ENCODE results near the gene PLEKHM3. TPM values are rescaled to one million over a fixed set of nuclear protein-coding genes. Genes with fewer than 3 reads are reported as not detected.
A peak's percentile ranks its signal among the peaks of the same experiment; 100 is the strongest.

PLEKHM3 gene
- total RNA-seq, 1 donor = 23.5 TPM

- Histone ChIP-seq H3K27ac (ENCODE audit: low read depth, low read length) (no peak overlapping the region), H3K9me3 (ENCODE audit: low read depth, low read length) (no peaks in the 10 kb centered on the region), H2AFZ (ENCODE audit: low read length) (no peak overlapping the region), H3K27me3 (ENCODE audit: insufficient read depth, low read length) (no peaks in the 10 kb centered on the region), H3K36me3 (ENCODE audit: insufficient read depth, low read length) (no peaks in the 10 kb centered on the region), H3K79me2 (ENCODE audit: insufficient read depth, low read length) (no peaks in the 10 kb centered on the region), H3K4me1 (ENCODE audit: insufficient read depth, low read length) (peaks cover 9% of the 10 kb centered on the region), H3K4me2 (ENCODE audit: insufficient read depth, low read length) (no peak overlapping the region), H4K20me1 (ENCODE audit: insufficient read depth, low read length) (no peaks in the 10 kb centered on the region), H3K4me3 (ENCODE audit: insufficient read depth, low read length) (no peak overlapping the region)
- no peak for TF ChIP-seq CTCF (IDR thresholded peaks at IDR 0.05; ENCODE audit: extremely low read depth, low read depth, low read length)
- no peak for DNase-seq (ENCODE audit: insufficient read length, low spot score, missing footprints)
Observed at GRCh38 chr2:207778298-207778882, 246.9 kb downstream of the PLEKHM3 start.

DNA sequence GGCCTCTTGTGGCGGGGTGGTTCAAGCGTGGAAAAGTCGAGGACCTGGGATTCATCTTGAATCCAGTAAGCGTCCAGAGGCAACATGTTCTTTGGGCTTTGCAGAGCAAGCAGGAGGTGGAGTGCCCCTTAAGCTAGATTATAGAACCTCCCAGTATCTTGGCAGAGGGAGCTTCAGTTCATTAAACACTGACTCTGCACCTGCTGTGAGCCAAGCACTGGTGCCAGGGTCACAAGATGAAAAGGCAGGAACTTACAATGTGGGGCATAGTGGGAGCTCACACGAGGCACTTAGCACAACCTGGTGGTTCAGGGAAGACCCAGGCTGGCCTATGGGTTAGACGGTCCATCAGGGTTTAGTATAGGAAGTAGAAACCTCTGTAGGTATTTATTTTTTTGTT is 248.2 kb downstream of the PLEKHM3 start:
- Histone ChIP-seq H3K36me3 (ENCODE audit: insufficient read depth, low read length) (no peaks in the 10 kb centered on the region), H3K27ac (ENCODE audit: low read depth, low read length) (no peak overlapping the region), H3K4me1 (ENCODE audit: insufficient read depth, low read length) (peaks cover 5% of the 10 kb centered on the region), H2AFZ (ENCODE audit: low read length) (no peak overlapping the region), H3K9me3 (ENCODE audit: low read depth, low read length) (no peaks in the 10 kb centered on the region), H3K79me2 (ENCODE audit: insufficient read depth, low read length) (no peaks in the 10 kb centered on the region), H4K20me1 (ENCODE audit: insufficient read depth, low read length) (no peaks in the 10 kb centered on the region), H3K4me2 (ENCODE audit: insufficient read depth, low read length) (no peak overlapping the region), H3K4me3 (ENCODE audit: insufficient read depth, low read length) (no peak overlapping the region), H3K27me3 (ENCODE audit: insufficient read depth, low read length) (no peaks in the 10 kb centered on the region)
- no peak for TF ChIP-seq CTCF (IDR thresholded peaks at IDR 0.05; ENCODE audit: extremely low read depth, low read depth, low read length)
- no peak for DNase-seq (ENCODE audit: insufficient read length, low spot score, missing footprints)

- DNase-seq (ENCODE audit: insufficient read length, low spot score, missing footprints) = no peak
- no peak for TF ChIP-seq CTCF (IDR thresholded peaks at IDR 0.05; ENCODE audit: extremely low read depth, low read depth, low read length)
- no peak overlapping the region for H3K4me3 ChIP-seq (ENCODE audit: insufficient read depth, low read length)
Observed at GRCh38 chr2:207775473-207775872, 249.9 kb downstream of the PLEKHM3 start.

DNA sequence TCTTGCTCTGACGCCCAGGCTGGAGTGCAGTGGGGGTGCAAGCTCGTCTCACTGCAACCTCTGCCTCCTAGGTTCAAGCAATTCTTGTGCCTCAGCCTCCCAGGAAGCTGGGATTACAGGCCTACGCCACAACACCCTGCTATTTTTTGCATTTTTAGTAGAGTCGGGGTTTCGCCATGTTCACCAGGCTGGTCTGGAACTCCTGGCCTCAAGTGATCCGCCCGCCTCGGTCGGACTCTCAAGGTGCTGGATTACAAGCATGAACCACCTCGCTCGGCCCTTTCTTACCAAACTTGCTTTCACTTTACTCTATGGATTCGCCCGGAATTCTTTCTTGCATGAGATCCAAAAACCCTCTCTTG is 252.5 kb downstream of the PLEKHM3 start:
- Histone ChIP-seq H3K36me3 (ENCODE audit: insufficient read depth, low read length) (no peaks in the 10 kb centered on the region), H3K9me3 (ENCODE audit: low read depth, low read length) (no peaks in the 10 kb centered on the region), H4K20me1 (ENCODE audit: insufficient read depth, low read length) (peaks cover under 1% of the 10 kb centered on the region), H3K79me2 (ENCODE audit: insufficient read depth, low read length) (no peaks in the 10 kb centered on the region), H3K4me3 (ENCODE audit: insufficient read depth, low read length) (no peak overlapping the region), H3K4me1 (ENCODE audit: insufficient read depth, low read length) (no peaks in the 10 kb centered on the region), H2AFZ (ENCODE audit: low read length) (no peak overlapping the region), H3K27me3 (ENCODE audit: insufficient read depth, low read length) (no peaks in the 10 kb centered on the region), H3K27ac (ENCODE audit: low read depth, low read length) (no peak overlapping the region), H3K4me2 (ENCODE audit: insufficient read depth, low read length) (no peak overlapping the region)
- no peak for DNase-seq (ENCODE audit: insufficient read length, low spot score, missing footprints)
- no peak for TF ChIP-seq CTCF (IDR thresholded peaks at IDR 0.05; ENCODE audit: extremely low read depth, low read depth, low read length)

More at GRCh38 chr2:207775473-207775872, 249.9 kb downstream of the PLEKHM3 start:
- Histone ChIP-seq H2AFZ (ENCODE audit: low read length) (peak overlapping the region; percentile 47), H4K20me1 (ENCODE audit: insufficient read depth, low read length) (no peaks in the 10 kb centered on the region), H3K79me2 (ENCODE audit: insufficient read depth, low read length) (no peaks in the 10 kb centered on the region), H3K4me2 (ENCODE audit: insufficient read depth, low read length) (no peak overlapping the region), H3K36me3 (ENCODE audit: insufficient read depth, low read length) (no peaks in the 10 kb centered on the region), H3K9me3 (ENCODE audit: low read depth, low read length) (no peaks in the 10 kb centered on the region), H3K27ac (ENCODE audit: low read depth, low read length) (no peak overlapping the region), H3K4me1 (ENCODE audit: insufficient read depth, low read length) (no peaks in the 10 kb centered on the region), H3K27me3 (ENCODE audit: insufficient read depth, low read length) (no peaks in the 10 kb centered on the region)
